Measurements from ENCODE around the gene PUS3. TPM values are rescaled to one million over a fixed set of nuclear protein-coding genes. Genes with fewer than 3 reads are reported as not detected.

The PUS3 gene
- total RNA-seq, 1 experiment from 2014 or later: 11.9 TPM

GRCh38 chr11:125951731-125952130 is 48.7 kb upstream of the PUS3 start:
- H3K4me1 ChIP-seq (ENCODE audit: control insufficient read depth in 1 of 2, insufficient read depth in 2 of 2, low read length in 2 of 2): no peaks in the 10 kb centered on the region
- no peaks in the 10 kb centered on the region for H4K20me1 ChIP-seq (ENCODE audit: insufficient read depth)
- no peak overlapping the region for H3K4me3 ChIP-seq (replicated peaks in 1 of 2; ENCODE audit: low read depth in 1 of 2, low read length in 2 of 2)
- H3K27ac ChIP-seq (ENCODE audit: low read depth, low read length): no peak overlapping the region
- intact Hi-C loops (cut with micrococcal nuclease): no loop called here
- H3K4me2 ChIP-seq (ENCODE audit: low read length): no peak overlapping the region
- H3K9me2 ChIP-seq (ENCODE audit: insufficient read depth): no peaks in the 10 kb centered on the region
- no TSS peak for BruUV-seq (replicated peaks)
- no peaks in the 10 kb centered on the region for H3K79me2 ChIP-seq (ENCODE audit: insufficient read depth, low read length)
- H3K36me3 ChIP-seq (ENCODE audit: control insufficient read depth in 1 of 2, insufficient read depth in 2 of 2, low read length in 2 of 2): no peaks in the 10 kb centered on the region
- no peak overlapping the region for H3K9ac ChIP-seq (ENCODE audit: low read length)
- DNase-seq (ENCODE audit: low read depth, low spot score) (no peak), ATAC-seq (no peak)
- H3K27me3 ChIP-seq (ENCODE audit: insufficient read depth, low read length): no peaks in the 10 kb centered on the region
- ChIA-PET RAD21 (ENCODE audit: low non-redundant PET in 1 of 2, low total read pairs in 2 of 2, uncharacterized antibody in 2 of 2, unreplicated experiment in 2 of 2) (no interaction called here), CTCF (no interaction called here), POLR2A (no interaction called here)
- H3K9me3 ChIP-seq (ENCODE audit: control insufficient read depth in 1 of 2, insufficient read depth in 1 of 2, low read depth in 1 of 2, low read length in 2 of 2): no peaks in the 10 kb centered on the region
- no peak overlapping the region for H2AFZ ChIP-seq (ENCODE audit: low read depth, low read length, poor library complexity, severe bottlenecking)
- no peak for TF ChIP-seq ELF1 (IDR thresholded peaks at IDR 0.05; ENCODE audit: borderline replicate concordance, low read depth)
- TF ChIP-seq SRF (IDR thresholded peaks at IDR 0.05; ENCODE audit: low read depth): no peak
- no peak for TF ChIP-seq CEBPB (IDR thresholded peaks at IDR 0.05; ENCODE audit: low read depth)

- no peak for ATAC-seq
- Histone ChIP-seq H2AFZ (ENCODE audit: low read depth, low read length, poor library complexity, severe bottlenecking) (no peak overlapping the region), H4K20me1 (ENCODE audit: insufficient read depth) (no peaks in the 10 kb centered on the region), H3K36me3 (ENCODE audit: control insufficient read depth in 1 of 2, insufficient read depth in 2 of 2, low read length in 2 of 2) (no peaks in the 10 kb centered on the region), H3K9me2 (ENCODE audit: insufficient read depth) (no peaks in the 10 kb centered on the region), H3K27ac (ENCODE audit: low read depth, low read length) (no peak overlapping the region), H3K4me2 (ENCODE audit: low read length) (no peak overlapping the region), H3K9me3 (ENCODE audit: control insufficient read depth in 1 of 2, insufficient read depth in 1 of 2, low read depth in 1 of 2, low read length in 2 of 2) (no peaks in the 10 kb centered on the region), H3K27me3 (ENCODE audit: insufficient read depth, low read length) (no peaks in the 10 kb centered on the region), H3K4me1 (ENCODE audit: control insufficient read depth in 1 of 2, insufficient read depth in 2 of 2, low read length in 2 of 2) (peaks cover 1 to 3% of the 10 kb centered on the region in 2 experiments; a peak in 2 of 4 replicates), H3K79me2 (ENCODE audit: insufficient read depth, low read length) (no peaks in the 10 kb centered on the region), H3K9ac (ENCODE audit: low read length) (no peak overlapping the region), H3K4me3 (replicated peaks in 1 of 2; ENCODE audit: low read depth in 1 of 2, low read length in 2 of 2) (no peak overlapping the region)
- BruUV-seq (replicated peaks): no TSS peak
- DNase-seq (ENCODE audit: low read depth, low spot score): no peak
- ChIA-PET RAD21 (ENCODE audit: low non-redundant PET in 1 of 2, low total read pairs in 2 of 2, uncharacterized antibody in 2 of 2, unreplicated experiment in 2 of 2) (no interaction called here), POLR2A (no interaction called here), CTCF (no interaction called here)
- TF ChIP-seq FOSL1 (IDR thresholded peaks at IDR 0.05; ENCODE audit: low read depth): no peak
- TF ChIP-seq POLR2AphosphoS5 (IDR thresholded peaks at IDR 0.05; ENCODE audit: low read depth, low read length): no peak
- no peak for TF ChIP-seq ELF1 (IDR thresholded peaks at IDR 0.05; ENCODE audit: borderline replicate concordance, low read depth)
- TF ChIP-seq SIN3A (IDR thresholded peaks at IDR 0.05; ENCODE audit: low read depth): no peak
- TF ChIP-seq SP1 (IDR thresholded peaks at IDR 0.05; ENCODE audit: low read depth): no peak
- no peak for TF ChIP-seq CBX3 (IDR thresholded peaks at IDR 0.05; ENCODE audit: low read depth)
- no peak for TF ChIP-seq REST (IDR thresholded peaks at IDR 0.05; ENCODE audit: low read depth)
- no peak for TF ChIP-seq SRF (IDR thresholded peaks at IDR 0.05; ENCODE audit: low read depth)
- intact Hi-C loops (cut with micrococcal nuclease): no loop called here
These were observed 48.0 kb upstream of the PUS3 start for GRCh38 chr11:125950696-125951651.

Data from HCT116 (cell line).